ENCODE measurements around the gene MLF2.

The MLF2 gene

DNA sequence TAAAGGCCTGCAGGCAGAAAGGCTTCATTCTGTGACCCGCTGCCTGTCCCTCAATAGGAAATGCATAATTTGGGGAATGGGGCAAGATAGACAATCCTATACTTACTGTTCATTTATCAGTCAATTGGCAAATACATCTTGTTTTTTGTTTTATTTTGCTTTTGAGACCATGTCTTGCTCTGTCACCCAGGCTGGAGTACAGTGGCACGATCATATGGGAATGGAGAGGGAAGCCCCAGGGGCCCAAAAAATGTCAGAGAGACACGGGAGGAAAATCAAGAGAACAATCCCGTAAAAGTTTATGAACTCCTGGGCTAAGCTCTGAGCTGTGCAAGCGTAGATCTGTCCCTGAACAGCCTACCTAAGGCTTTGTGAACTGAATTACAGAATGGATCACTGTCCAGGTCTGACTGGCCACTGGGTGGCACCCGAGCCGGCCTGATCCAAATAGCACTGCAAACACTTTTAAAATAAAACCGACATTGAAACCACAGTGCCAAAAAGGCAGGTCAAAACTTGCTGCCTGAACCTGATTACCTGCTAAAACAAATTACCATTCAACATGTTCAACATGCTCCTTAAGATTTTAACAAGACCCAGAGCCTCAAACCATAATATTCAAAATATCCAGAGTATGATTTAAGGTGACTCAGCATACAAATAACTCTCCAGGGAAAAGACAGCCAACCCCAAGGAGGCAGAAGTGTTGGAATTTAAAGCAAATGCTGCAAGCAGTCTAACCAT is 17.3 kb downstream of the MLF2 start:
- peak overlapping the region; percentile 90 for H3K27ac Mint-ChIP-seq
- H3K9me3 Mint-ChIP-seq = no peaks in the 10 kb centered on the region
- H3K36me3 Mint-ChIP-seq (ENCODE audit: low read depth) = peaks cover 18% of the 10 kb centered on the region
- H3K4me1 Mint-ChIP-seq = peaks cover 25% of the 10 kb centered on the region
- H3K27me3 Mint-ChIP-seq (ENCODE audit: low read depth, poor library complexity) = no peaks in the 10 kb centered on the region
- peak; percentile 54 for DNase-seq
- peak; percentile 68 for TF ChIP-seq CTCF (IDR thresholded peaks at IDR 0.05)
- H3K4me3 Mint-ChIP-seq = no peak overlapping the region

- peaks cover 29% of the 10 kb centered on the region for H3K4me1 Mint-ChIP-seq
- no peaks in the 10 kb centered on the region for H3K27me3 Mint-ChIP-seq (ENCODE audit: low read depth, poor library complexity)
- peak overlapping the region; percentile 90 for H3K27ac Mint-ChIP-seq
- H3K9me3 Mint-ChIP-seq = no peaks in the 10 kb centered on the region
- TF ChIP-seq CTCF (IDR thresholded peaks at IDR 0.05) = no peak
- no peak overlapping the region for H3K4me3 Mint-ChIP-seq
- no peak for DNase-seq
- peaks cover 25% of the 10 kb centered on the region for H3K36me3 Mint-ChIP-seq (ENCODE audit: low read depth)
These were observed 18.2 kb downstream of the MLF2 start for GRCh38 chr12:6734506-6735387.

DNA sequence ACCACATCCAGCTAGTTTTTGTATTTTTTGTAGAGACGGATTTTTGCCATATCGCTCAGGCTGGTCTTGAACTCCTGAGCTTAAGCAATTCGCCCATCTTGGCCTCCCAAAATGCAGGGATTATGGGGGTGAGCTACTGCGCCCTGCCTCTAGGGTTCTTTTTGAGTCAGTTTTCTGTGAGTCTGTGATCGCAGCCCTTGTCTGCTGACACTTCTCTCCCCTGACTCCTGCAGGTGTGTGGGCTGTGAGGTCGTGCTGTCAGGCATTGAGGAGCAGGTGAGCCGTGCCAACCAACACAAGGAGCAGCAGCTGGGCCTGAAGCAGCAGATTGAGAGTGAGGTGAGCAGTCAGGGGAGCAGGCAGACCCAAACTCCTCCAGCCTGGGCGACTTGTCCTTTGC is 22.8 kb downstream of the MLF2 start:
- TF ChIP-seq CTCF (IDR thresholded peaks at IDR 0.05) = no peak
- no peak for DNase-seq
- Mint-ChIP-seq H3K27me3 (ENCODE audit: low read depth, poor library complexity) (no peaks in the 10 kb centered on the region), H3K36me3 (ENCODE audit: low read depth) (peaks cover 32% of the 10 kb centered on the region), H3K4me1 (peaks cover 31% of the 10 kb centered on the region), H3K27ac (peak overlapping the region; percentile 12), H3K4me3 (no peak overlapping the region), H3K9me3 (no peaks in the 10 kb centered on the region)

- no peak for TF ChIP-seq CTCF (IDR thresholded peaks at IDR 0.05)
- Mint-ChIP-seq H3K27ac (peak overlapping the region; percentile 39), H3K9me3 (no peaks in the 10 kb centered on the region), H3K36me3 (ENCODE audit: low read depth) (peaks cover 32% of the 10 kb centered on the region), H3K4me1 (peaks cover 31% of the 10 kb centered on the region), H3K4me3 (no peak overlapping the region), H3K27me3 (ENCODE audit: low read depth, poor library complexity) (no peaks in the 10 kb centered on the region)
- no peak for DNase-seq
These were observed 23.8 kb downstream of the MLF2 start for GRCh38 chr12:6729186-6729585.

- DNase-seq = no peak
- Mint-ChIP-seq H3K4me3 (peak overlapping the region; percentile 62), H3K9me3 (peaks cover 4% of the 10 kb centered on the region), H3K27ac (no peak overlapping the region), H3K27me3 (ENCODE audit: low read depth, poor library complexity) (peaks cover 12% of the 10 kb centered on the region), H3K4me1 (peaks cover 40% of the 10 kb centered on the region), H3K36me3 (ENCODE audit: low read depth) (peaks cover 18% of the 10 kb centered on the region)
- TF ChIP-seq CTCF (IDR thresholded peaks at IDR 0.05) = no peak
These were observed 27.6 kb downstream of the MLF2 start for GRCh38 chr12:6725350-6725749.
